GM23338 (cell line): Measurements from ENCODE around the gene MT1A.

Experiments
- CTCF ChIP-seq, 2 experiments: fragments of 200-600 bp in 1 of 2; sonication (generic) in 1 of 2; conservative IDR thresholded peaks; 2 replicates each; pipeline versions ENCODE4 v1.5.1 to v1.6.1; 2016 to 2017; ENCODE audit warnings: antibody characterized with exemption in 2 of 2, low read depth in 2 of 2, mild to moderate bottlenecking in 2 of 2, moderate library complexity in 1 of 2
- EZH2phosphoT487 ChIP-seq: fragments of 200-600 bp; sonication (generic); IDR thresholded peaks from one replicate; pipeline ENCODE4 v1.8.1; 2018; ENCODE audit warnings: antibody characterized with exemption; ENCODE audit not compliant: unreplicated experiment
- POLR2AphosphoS5 ChIP-seq: IDR thresholded peaks from 2 replicates; pipeline ENCODE4 v1.6.1; 2016; ENCODE audit warnings: antibody characterized with exemption, low read depth
- STAT1 ChIP-seq: IDR thresholded peaks from one replicate; pipeline ENCODE4 v1.6.1; 2016; ENCODE audit warnings: antibody characterized with exemption; ENCODE audit not compliant: unreplicated experiment
- TF ChIP-seq, protein P1 (sequence below): IDR thresholded peaks from one replicate; pipeline ENCODE4 v1.6.1; 2018; ENCODE audit warnings: antibody characterized with exemption; ENCODE audit not compliant: unreplicated experiment

- TF ChIP-seq CTCF (conservative IDR thresholded peaks at IDR 0.05; ENCODE audit: low read depth in 2 of 2) (no peak), STAT1 (no peak), POLR2AphosphoS5 (no peak), EZH2phosphoT487 (no peak)
- TF ChIP-seq, protein P1, sequence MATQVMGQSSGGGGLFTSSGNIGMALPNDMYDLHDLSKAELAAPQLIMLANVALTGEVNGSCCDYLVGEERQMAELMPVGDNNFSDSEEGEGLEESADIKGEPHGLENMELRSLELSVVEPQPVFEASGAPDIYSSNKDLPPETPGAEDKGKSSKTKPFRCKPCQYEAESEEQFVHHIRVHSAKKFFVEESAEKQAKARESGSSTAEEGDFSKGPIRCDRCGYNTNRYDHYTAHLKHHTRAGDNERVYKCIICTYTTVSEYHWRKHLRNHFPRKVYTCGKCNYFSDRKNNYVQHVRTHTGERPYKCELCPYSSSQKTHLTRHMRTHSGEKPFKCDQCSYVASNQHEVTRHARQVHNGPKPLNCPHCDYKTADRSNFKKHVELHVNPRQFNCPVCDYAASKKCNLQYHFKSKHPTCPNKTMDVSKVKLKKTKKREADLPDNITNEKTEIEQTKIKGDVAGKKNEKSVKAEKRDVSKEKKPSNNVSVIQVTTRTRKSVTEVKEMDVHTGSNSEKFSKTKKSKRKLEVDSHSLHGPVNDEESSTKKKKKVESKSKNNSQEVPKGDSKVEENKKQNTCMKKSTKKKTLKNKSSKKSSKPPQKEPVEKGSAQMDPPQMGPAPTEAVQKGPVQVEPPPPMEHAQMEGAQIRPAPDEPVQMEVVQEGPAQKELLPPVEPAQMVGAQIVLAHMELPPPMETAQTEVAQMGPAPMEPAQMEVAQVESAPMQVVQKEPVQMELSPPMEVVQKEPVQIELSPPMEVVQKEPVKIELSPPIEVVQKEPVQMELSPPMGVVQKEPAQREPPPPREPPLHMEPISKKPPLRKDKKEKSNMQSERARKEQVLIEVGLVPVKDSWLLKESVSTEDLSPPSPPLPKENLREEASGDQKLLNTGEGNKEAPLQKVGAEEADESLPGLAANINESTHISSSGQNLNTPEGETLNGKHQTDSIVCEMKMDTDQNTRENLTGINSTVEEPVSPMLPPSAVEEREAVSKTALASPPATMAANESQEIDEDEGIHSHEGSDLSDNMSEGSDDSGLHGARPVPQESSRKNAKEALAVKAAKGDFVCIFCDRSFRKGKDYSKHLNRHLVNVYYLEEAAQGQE: no peak
Measured at GRCh38 chr16:56618138-56618537, 20.3 kb upstream of the MT1A start.
